ENCODE measurements around the gene CNOT4. TPM values are rescaled to one million over a fixed set of nuclear protein-coding genes. Genes with fewer than 3 reads are reported as not detected.
A peak's percentile ranks its signal among the peaks of the same experiment; 100 is the strongest.

The CNOT4 gene
- total and polyA plus RNA-seq, 2 of the 8 experiments (the other 6 are each of a cell fraction or from before 2014, with no cell fraction given) = 10.9 to 25.8 TPM

DNA sequence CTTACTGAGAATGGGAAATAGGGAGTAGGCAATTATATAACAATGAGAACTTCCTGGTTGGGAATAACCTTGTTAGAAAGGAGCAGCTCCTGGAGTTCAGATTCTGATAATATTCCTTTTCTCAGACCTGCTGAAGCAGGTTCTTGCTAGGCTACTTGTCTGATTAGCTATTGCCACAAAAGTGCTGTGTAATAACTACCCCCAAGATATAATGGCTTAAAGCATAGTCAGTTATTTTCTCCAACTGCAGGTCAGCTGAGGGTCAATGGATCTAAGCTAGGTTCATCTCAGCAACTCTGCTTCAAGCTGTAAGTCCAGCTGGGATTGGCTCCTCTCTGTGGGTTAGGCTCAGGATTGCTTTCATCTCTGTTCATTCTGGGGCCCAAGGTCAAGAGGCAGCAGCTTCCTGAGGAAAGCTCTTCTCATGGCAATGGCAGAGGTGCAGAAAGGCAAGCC lies 9.4 kb upstream of the CNOT4 start:
- no peaks in the 10 kb centered on the region for H3K4me1 ChIP-seq (replicated peaks in 1 of 4; ENCODE audit: control insufficient read depth in 3 of 4, insufficient read depth in 4 of 4, low read length in 3 of 4)
- no peak overlapping the region for H3K23ac ChIP-seq (ENCODE audit: insufficient read length)
- no peak for TF ChIP-seq SP2 (IDR thresholded peaks at IDR 0.05; ENCODE audit: low read length)

More for the DNA sequence above, 9.4 kb upstream of the CNOT4 start:
- Histone ChIP-seq H3K18ac (ENCODE audit: extremely low read depth, low read length) (no peak overlapping the region), H4K91ac (replicated peaks; ENCODE audit: insufficient read length, low read length) (no peak overlapping the region), H2BK12ac (ENCODE audit: low read depth, low read length) (no peak overlapping the region), H3K36me3 (ENCODE audit: control insufficient read depth in 2 of 4, insufficient read depth in 4 of 4, low read length in 3 of 4) (no peaks in the 10 kb centered on the region), H3K27ac (ENCODE audit: low read depth, low read length) (no peak overlapping the region), H3K56ac (replicated peaks; ENCODE audit: insufficient read length, low read depth, low read length) (no peak overlapping the region), H3K9ac (replicated peaks in 1 of 4; ENCODE audit: extremely low read depth in 1 of 4, low read depth in 3 of 4, low read length in 3 of 4) (no peak overlapping the region), H3K9me3 (ENCODE audit: insufficient read depth in 2 of 2, low read depth in 1 of 2, low read length in 1 of 2) (no peaks in the 10 kb centered on the region), H2AFZ (ENCODE audit: low read length) (peak overlapping the region; percentile 94), H3K14ac (ENCODE audit: insufficient read length) (no peak overlapping the region), H3K79me1 (ENCODE audit: low read depth, low read length) (no peaks in the 10 kb centered on the region), H3K4ac (replicated peaks; ENCODE audit: insufficient read length, low read depth, low read length) (no peak overlapping the region), H2BK5ac (ENCODE audit: low read depth, low read length) (no peak overlapping the region), H3K23me2 (ENCODE audit: low read depth, low read length) (no peaks in the 10 kb centered on the region), H3K4me3 (ENCODE audit: extremely low read depth in 1 of 4, insufficient read depth in 2 of 4, low read depth in 3 of 4, low read length in 4 of 4) (no peak overlapping the region), H2BK15ac (ENCODE audit: low read length) (no peak overlapping the region), H4K8ac (ENCODE audit: extremely low read depth, insufficient read depth, low read length) (no peak overlapping the region), H3K27me3 (replicated peaks in 1 of 4; ENCODE audit: control insufficient read depth in 3 of 4, extremely low read depth in 1 of 4, insufficient read depth in 3 of 4, low read length in 3 of 4) (no peaks in the 10 kb centered on the region), H2BK20ac (ENCODE audit: low read length) (no peak overlapping the region), H4K20me1 (replicated peaks in 1 of 2; ENCODE audit: control insufficient read depth in 1 of 2, insufficient read depth in 2 of 2, low read length in 2 of 2) (no peaks in the 10 kb centered on the region), H2AK5ac (ENCODE audit: low read depth, low read length) (no peak overlapping the region), H3K4me2 (ENCODE audit: insufficient read depth in 1 of 2, low read depth in 2 of 2, low read length in 2 of 2) (no peak overlapping the region), H3K79me2 (ENCODE audit: control insufficient read depth in 1 of 2, insufficient read depth in 2 of 2, low read length in 2 of 2) (no peaks in the 10 kb centered on the region), H4K5ac (ENCODE audit: insufficient read length, low read depth, low read length) (no peak overlapping the region), H2BK120ac (replicated peaks; ENCODE audit: low read depth, low read length) (no peak overlapping the region)
- CTCF ChIA-PET (ENCODE audit: partially characterized antibody) = interaction anchor here (0.6 to 1.2 kb wide), 7 partner anchors 25 to 155 kb away, joined by 3 to 4 read pairs (median 3); partner anchors contain the start of gene NUP205
- POLR2A ChIA-PET (ENCODE audit: partially characterized antibody) = interaction anchor here (1.0 to 1.3 kb wide), 2 partner anchors 8 to 12 kb away, joined by 3 to 4 read pairs; no protein-coding TSS in a partner anchor
- no peak for FAIRE-seq
- no peak for DNase-seq (ENCODE audit: low read depth in 1 of 2, low spot score in 2 of 2)
